Coronary artery (tissue), 2 donors: ENCODE results near the gene IL17B.
A peak's percentile ranks its signal among the peaks of the same experiment; 100 is the strongest.

Experiments used
- DNase-seq: peaks from one replicate; pipeline ENCODE4 v3.0.0-alpha.2; 2017; ENCODE audit warnings: low spot score
- H3K27ac ChIP-seq, 2 donors: fragments of 200-600 bp; sonication (generic); one replicate each; pipeline ENCODE4 v1.5.1; 2016 to 2019
- H3K4me3 ChIP-seq: fragments of 200-600 bp; sonication (generic); 2 replicates; pipeline ENCODE4 v1.5.1; 2016; ENCODE audit warnings: mild to moderate bottlenecking, moderate library complexity
- TF ChIP-seq, protein P1 (sequence below): fragments of 200-600 bp; sonication (generic); IDR thresholded peaks from one replicate; pipeline ENCODE4 v1.5.1; 2019; ENCODE audit warnings: antibody characterized with exemption

IL17B gene, protein sequence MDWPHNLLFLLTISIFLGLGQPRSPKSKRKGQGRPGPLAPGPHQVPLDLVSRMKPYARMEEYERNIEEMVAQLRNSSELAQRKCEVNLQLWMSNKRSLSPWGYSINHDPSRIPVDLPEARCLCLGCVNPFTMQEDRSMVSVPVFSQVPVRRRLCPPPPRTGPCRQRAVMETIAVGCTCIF

DNA sequence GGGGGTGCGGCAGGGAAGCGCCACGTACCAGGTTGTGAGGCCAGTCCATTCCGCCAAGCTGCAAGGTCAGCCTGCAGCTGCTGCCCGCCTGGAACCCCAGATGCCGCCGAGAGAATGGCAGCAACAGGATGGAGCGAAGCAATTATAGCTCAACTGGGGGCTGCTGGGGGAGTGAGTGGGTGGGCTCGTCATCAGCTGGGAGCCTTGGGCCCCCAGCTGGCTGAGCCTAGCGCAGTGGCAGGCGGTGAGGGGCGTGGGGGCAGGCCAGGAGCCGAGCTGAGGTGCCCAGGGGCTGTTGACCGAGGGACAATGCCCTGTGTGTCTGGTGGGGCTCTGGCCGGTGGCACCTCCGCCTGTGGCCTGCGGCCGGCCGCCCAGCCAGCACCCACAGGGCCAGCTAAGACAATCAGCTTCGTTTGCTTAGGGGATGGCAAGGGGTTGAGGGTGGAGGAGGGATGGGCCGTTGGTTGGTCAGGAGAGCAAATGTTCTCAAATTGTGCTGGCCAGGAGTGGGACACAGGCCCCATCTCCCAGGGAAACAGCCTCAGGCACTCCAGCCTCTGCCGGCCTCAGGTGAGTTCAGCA, at the start of gene IL17B:
Gene IL17B (minus strand): TSS at position 116 of the 585 bp plus-strand sequence. CDS start 67 bp downstream, at position 49.
- peak within 1 kb of the TSS; percentile 85 to 91 for H3K27ac ChIP-seq
- H3K4me3 ChIP-seq: peak within 1 kb of the TSS; percentile 16
- TF ChIP-seq, protein P1, sequence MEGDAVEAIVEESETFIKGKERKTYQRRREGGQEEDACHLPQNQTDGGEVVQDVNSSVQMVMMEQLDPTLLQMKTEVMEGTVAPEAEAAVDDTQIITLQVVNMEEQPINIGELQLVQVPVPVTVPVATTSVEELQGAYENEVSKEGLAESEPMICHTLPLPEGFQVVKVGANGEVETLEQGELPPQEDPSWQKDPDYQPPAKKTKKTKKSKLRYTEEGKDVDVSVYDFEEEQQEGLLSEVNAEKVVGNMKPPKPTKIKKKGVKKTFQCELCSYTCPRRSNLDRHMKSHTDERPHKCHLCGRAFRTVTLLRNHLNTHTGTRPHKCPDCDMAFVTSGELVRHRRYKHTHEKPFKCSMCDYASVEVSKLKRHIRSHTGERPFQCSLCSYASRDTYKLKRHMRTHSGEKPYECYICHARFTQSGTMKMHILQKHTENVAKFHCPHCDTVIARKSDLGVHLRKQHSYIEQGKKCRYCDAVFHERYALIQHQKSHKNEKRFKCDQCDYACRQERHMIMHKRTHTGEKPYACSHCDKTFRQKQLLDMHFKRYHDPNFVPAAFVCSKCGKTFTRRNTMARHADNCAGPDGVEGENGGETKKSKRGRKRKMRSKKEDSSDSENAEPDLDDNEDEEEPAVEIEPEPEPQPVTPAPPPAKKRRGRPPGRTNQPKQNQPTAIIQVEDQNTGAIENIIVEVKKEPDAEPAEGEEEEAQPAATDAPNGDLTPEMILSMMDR: no peak
- no peak for DNase-seq

DNA sequence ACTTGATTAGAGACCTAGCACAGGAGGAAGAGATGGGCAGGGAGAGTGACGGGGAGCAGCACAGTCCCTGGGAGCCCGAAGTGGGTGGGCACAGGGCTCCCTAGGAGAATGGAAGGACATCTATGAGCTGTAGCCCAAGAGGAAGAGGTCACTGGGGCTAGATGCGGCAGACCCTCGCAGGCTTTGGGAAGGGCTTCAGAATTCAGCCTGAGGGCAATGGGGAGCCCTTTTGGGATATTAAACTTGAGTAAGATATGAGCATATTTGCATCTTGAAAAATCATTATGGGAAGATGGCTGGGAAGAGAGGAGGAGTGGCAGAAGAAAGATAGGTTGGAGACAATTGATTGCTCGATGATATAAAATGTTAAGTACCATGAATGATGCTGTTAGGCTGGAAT, 48.9 kb upstream of the IL17B start:
- no peak for DNase-seq
- Histone ChIP-seq H3K27ac (peak overlapping the region; percentile 32 to 77), H3K4me3 (no peak overlapping the region)
- TF ChIP-seq, protein P1: no peak

DNA sequence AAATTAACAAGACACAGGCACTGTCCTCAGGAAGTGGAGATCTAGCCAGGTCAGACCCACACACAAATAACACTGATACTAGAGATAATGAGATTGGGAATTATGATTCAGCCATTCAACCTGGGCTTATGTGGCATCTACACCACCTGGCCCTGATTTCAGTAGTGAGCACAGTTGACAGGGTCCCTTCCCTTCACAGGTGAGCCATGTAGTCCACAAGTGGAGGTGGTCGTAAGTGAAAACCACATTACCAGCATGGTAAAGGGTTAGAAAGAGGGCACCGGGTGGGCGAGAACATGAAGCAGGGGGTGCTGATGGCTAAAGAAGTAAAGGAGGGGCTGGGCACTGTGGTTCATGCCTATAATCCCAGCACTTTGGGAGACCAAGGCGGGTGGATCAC, 48.3 kb upstream of the IL17B start:
- H3K27ac ChIP-seq: peak overlapping the region; percentile 32 to 77
- TF ChIP-seq, protein P1: no peak
- no peak overlapping the region for H3K4me3 ChIP-seq
- DNase-seq: no peak

DNA sequence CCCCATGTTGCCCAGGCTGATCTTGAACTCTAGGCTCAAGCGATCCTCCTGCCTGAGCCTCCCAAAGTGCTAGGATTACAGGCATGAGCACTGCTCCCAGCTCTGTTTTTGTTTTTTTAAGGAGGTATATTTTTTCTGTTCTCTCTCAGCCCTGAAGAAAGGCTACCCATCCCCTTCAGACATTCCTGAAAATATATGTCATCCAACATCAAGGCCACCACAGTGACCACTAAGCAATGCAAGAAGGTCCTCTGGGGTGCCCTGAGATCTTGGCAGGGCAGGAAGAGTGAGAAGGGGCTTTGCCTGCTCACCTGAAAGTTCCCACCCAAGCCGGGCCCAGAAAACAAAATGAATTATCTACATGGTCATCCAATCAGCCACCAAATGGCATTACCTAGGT, 47.8 kb upstream of the IL17B start:
- Histone ChIP-seq H3K4me3 (no peak overlapping the region), H3K27ac (peak overlapping the region; percentile 32 to 77)
- TF ChIP-seq, protein P1: no peak
- DNase-seq: no peak

DNA sequence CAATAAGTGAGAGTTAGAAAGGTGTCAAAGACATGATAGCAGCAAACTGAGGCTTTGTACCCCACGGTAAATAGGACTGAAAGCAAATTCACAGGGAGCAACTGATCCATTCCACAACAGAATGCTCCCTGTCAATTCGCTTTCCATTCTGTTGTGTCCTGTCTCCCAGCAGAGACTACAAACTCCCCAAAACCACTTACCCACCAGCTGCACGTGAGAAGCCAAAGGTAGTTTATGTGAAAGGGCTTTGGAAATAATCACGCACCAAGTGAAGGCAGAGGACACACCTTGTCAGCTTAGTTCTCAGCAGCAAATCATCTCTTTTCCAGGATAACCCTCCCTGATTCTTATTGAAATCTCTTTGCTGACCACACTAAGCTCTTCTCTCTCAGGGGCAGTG, 46.6 kb upstream of the IL17B start:
- DNase-seq: no peak
- Histone ChIP-seq H3K4me3 (no peak overlapping the region), H3K27ac (peak overlapping the region; percentile 94 to 95)
- TF ChIP-seq, protein P1: no peak

DNA sequence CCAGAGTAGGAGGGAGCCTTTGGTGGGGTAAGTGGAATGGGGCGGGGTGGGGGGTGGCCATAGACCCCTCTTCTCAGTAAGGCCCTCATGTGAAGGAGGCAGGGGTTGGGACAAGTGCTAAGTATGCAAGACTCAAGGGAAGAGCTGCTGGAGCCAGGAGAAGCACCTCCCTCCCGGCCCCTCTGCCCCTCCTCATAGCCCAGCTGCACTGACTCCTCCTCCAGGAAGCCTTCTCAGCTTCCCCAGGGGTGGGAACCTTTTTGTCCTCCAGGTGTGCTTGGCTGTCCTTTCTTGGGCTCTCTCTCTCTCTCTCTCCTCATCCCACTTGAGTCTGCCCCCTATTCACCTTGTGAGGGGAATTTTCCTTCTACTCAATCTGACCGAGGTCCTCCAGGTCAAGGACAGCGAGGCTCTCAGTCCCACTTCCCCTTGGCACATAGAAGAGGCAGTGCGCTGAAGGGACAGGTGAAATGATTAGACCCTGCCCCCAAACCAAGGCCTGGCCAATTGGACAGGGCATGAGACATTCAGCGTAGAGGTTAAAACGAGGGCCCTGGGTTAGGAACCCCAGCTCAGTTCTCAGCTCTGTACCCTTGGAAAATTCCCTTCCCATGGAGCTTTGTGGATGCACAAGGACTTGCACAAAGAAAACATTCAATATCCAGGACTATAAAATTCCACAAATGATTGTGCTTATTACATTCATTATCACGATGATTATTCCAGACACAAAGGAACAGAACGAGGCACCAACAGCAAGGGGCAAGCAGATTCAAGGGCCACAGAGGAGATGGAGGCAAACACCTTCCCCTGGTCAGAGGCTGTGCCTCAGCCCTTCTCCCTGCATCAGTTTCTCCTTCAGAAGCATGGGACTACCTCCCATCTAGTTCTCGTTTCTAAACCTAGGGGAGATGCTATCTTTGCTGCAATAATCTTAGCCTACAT, 45.6 kb upstream of the IL17B start:
- no peak for DNase-seq
- TF ChIP-seq, protein P1: no peak
- no peak overlapping the region for H3K4me3 ChIP-seq
- H3K27ac ChIP-seq: peak overlapping the region; percentile 94 to 95
